ENCODE results near the gene CACNG3. TPM values are rescaled to one million over a fixed set of nuclear protein-coding genes. Genes with fewer than 3 reads are reported as not detected.

CACNG3 gene
- total and polyA plus RNA-seq, 2 of the 4 experiments (the other 2 are of a cell fraction), result not detected

DNA sequence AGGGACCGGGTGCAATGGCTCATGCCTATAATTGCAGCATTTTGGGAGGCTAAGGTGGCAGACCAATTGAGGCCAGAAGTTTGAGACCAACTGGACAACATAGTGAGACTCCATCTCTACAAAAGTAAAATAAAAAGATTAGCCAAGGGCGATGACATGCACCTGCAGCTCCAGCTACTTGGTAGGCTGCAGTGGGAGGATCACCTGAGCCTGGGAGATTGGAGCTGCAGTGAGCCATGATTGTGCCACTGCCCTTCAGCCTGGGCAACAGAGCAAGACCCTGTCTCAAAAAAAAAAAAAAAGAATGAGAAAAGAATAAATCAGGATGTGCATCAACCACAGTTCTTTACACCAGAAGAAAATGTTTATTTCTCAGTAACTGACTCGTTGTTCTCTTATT, 76.0 kb downstream of the CACNG3 start:
- Histone ChIP-seq H3K56ac (ENCODE audit: extremely low read depth, insufficient read depth, low read length) (no peak overlapping the region), H4K91ac (ENCODE audit: insufficient read depth, low read depth, low read length) (no peak overlapping the region), H2AFZ (replicated peaks; ENCODE audit: low read length, poor library complexity) (no peak overlapping the region), H3K14ac (replicated peaks; ENCODE audit: low read depth, low read length) (no peak overlapping the region), H3K79me1 (ENCODE audit: low read depth in 1 of 2, low read length in 2 of 2) (no peaks in the 10 kb centered on the region), H2BK120ac (ENCODE audit: low read depth, low read length) (no peak overlapping the region), H3K27me3 (ENCODE audit: control insufficient read depth, insufficient read depth, low read length) (no peaks in the 10 kb centered on the region), H3K4ac (ENCODE audit: low read depth, low read length) (no peak overlapping the region), H3K9me1 (ENCODE audit: insufficient read depth, low read length) (no peaks in the 10 kb centered on the region), H3K4me1 (ENCODE audit: control insufficient read depth, insufficient read depth, low read length) (no peaks in the 10 kb centered on the region), H4K5ac (ENCODE audit: low read depth, low read length) (no peak overlapping the region), H2AK5ac (ENCODE audit: low read depth, low read length) (no peak overlapping the region), H2BK5ac (ENCODE audit: low read depth, low read length, poor library complexity, severe bottlenecking) (no peak overlapping the region), H4K8ac (ENCODE audit: low read depth in 2 of 2, low read length in 2 of 2) (no peak overlapping the region), H3K36me3 (ENCODE audit: control insufficient read depth, insufficient read depth, low read length) (no peaks in the 10 kb centered on the region), H2AK9ac (replicated peaks; ENCODE audit: low read depth, low read length, poor library complexity) (no peak overlapping the region), H3K4me2 (ENCODE audit: low read depth, low read length) (no peak overlapping the region), H3K9ac (ENCODE audit: low read depth, low read length) (no peak overlapping the region), H3K9me3 (ENCODE audit: control insufficient read depth, insufficient read depth, low read length) (no peaks in the 10 kb centered on the region), H3K4me3 (ENCODE audit: insufficient read depth, low read depth, low read length) (no peak overlapping the region), H2BK20ac (ENCODE audit: low read depth, low read length) (no peak overlapping the region), H3K18ac (ENCODE audit: low read depth, low read length) (no peak overlapping the region), H2BK15ac (ENCODE audit: low read depth, low read length) (no peak overlapping the region), H3K27ac (ENCODE audit: insufficient read depth, low read length) (no peak overlapping the region), H4K20me1 (ENCODE audit: insufficient read depth, low read length) (no peaks in the 10 kb centered on the region; the same call in 1 of the 2 replicates), H3K23ac (ENCODE audit: low read depth, low read length) (no peak overlapping the region)
- no peak for TF ChIP-seq MAFK (IDR thresholded peaks at IDR 0.05; ENCODE audit: low read depth, low read length)
- no peak for TF ChIP-seq RCOR1 (IDR thresholded peaks at IDR 0.05; ENCODE audit: insufficient replicate concordance, low read length)
- no peak for TF ChIP-seq NFE2L2 (IDR thresholded peaks at IDR 0.05; ENCODE audit: low read depth, low read length)
- no peak for TF ChIP-seq RAD21 (IDR thresholded peaks at IDR 0.05; ENCODE audit: low read length)
- TF ChIP-seq BHLHE40 (IDR thresholded peaks at IDR 0.05; ENCODE audit: low read depth, low read length), result no peak
- TF ChIP-seq CHD1 (IDR thresholded peaks at IDR 0.05; ENCODE audit: low read depth, low read length), result no peak
- TF ChIP-seq MAZ (IDR thresholded peaks at IDR 0.05; ENCODE audit: borderline replicate concordance, low read depth, low read length), result no peak
- TF ChIP-seq, protein P1, sequence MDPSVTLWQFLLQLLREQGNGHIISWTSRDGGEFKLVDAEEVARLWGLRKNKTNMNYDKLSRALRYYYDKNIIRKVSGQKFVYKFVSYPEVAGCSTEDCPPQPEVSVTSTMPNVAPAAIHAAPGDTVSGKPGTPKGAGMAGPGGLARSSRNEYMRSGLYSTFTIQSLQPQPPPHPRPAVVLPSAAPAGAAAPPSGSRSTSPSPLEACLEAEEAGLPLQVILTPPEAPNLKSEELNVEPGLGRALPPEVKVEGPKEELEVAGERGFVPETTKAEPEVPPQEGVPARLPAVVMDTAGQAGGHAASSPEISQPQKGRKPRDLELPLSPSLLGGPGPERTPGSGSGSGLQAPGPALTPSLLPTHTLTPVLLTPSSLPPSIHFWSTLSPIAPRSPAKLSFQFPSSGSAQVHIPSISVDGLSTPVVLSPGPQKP (IDR thresholded peaks at IDR 0.05; ENCODE audit: borderline replicate concordance, low read depth, low read length), result no peak
- no peak for TF ChIP-seq RFX5 (IDR thresholded peaks at IDR 0.05; ENCODE audit: low read depth, low read length)
- no peak for TF ChIP-seq SMC3 (IDR thresholded peaks at IDR 0.05; ENCODE audit: low read depth, low read length)
- TF ChIP-seq, protein P2, sequence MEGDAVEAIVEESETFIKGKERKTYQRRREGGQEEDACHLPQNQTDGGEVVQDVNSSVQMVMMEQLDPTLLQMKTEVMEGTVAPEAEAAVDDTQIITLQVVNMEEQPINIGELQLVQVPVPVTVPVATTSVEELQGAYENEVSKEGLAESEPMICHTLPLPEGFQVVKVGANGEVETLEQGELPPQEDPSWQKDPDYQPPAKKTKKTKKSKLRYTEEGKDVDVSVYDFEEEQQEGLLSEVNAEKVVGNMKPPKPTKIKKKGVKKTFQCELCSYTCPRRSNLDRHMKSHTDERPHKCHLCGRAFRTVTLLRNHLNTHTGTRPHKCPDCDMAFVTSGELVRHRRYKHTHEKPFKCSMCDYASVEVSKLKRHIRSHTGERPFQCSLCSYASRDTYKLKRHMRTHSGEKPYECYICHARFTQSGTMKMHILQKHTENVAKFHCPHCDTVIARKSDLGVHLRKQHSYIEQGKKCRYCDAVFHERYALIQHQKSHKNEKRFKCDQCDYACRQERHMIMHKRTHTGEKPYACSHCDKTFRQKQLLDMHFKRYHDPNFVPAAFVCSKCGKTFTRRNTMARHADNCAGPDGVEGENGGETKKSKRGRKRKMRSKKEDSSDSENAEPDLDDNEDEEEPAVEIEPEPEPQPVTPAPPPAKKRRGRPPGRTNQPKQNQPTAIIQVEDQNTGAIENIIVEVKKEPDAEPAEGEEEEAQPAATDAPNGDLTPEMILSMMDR (conservative IDR thresholded peaks at IDR 0.05; ENCODE audit: low read depth, low read length), result no peak
- no peak for TF ChIP-seq FOS (IDR thresholded peaks at IDR 0.05; ENCODE audit: low read depth, low read length)
- TF ChIP-seq MXI1 (IDR thresholded peaks at IDR 0.05; ENCODE audit: borderline replicate concordance, low read depth, low read length), result no peak
- no peak for TF ChIP-seq USF2 (IDR thresholded peaks at IDR 0.05; ENCODE audit: low read depth, low read length)
- no peak for TF ChIP-seq POLR2A (IDR thresholded peaks at IDR 0.05; ENCODE audit: low read depth, low read length)
- TF ChIP-seq CEBPB (IDR thresholded peaks at IDR 0.05; ENCODE audit: low read depth, low read length), result no peak
- CTCF ChIA-PET, result no interaction called here
- POLR2A ChIA-PET (ENCODE audit: unreplicated experiment), result no interaction called here
- in situ Hi-C loops (cut with MboI; ENCODE audit: low sequenced_read_pairs) (no loop called here), intact Hi-C loops (cut with micrococcal nuclease) (no loop called here), dilution Hi-C loops (cut with HindIII; ENCODE audit: low sequenced_read_pairs, unreplicated experiment) (no loop called here)
- DNase-seq (no peak), ATAC-seq (ENCODE audit: low read depth) (no peak)
- BruUV-seq (replicated peaks), result no TSS peak
- WGBS, 2 experiments (ENCODE audit: extremely low coverage in 2 of 2, insufficient read length in 1 of 2), result no CpG with 5 or more reads among the region's 3 CpGs
